Stimulated activated CD8-positive, alpha-beta memory T cell treated with anti-CD3 and anti-CD28 coated beads, Interleukin-15, amount 100 ng/mL, for 24 hours (primary cell): ENCODE data around the gene PARP15.
"Not testable (repeated sequence)": the region's sequence is repeated elsewhere in the genome, so short reads cannot be mapped to it uniquely, and the experiment has no call there.

Experiments used
- DNase-seq: peaks from one replicate; pipeline ENCODE4 v3.0.0-alpha.2; 2020; ENCODE audit warnings: low read depth

The PARP15 gene

GRCh38 chr3:122618614-122619013, 41.2 kb downstream of the PARP15 start:
- no peak for DNase-seq

- DNase-seq: no peak
Measured at GRCh38 chr3:122619040-122619439, 41.6 kb downstream of the PARP15 start.

GRCh38 chr3:122620399-122620798, 42.9 kb downstream of the PARP15 start:
- DNase-seq: no peak

GRCh38 chr3:122621112-122621511, 43.7 kb downstream of the PARP15 start:
- no peak for DNase-seq

- DNase-seq: no peak
Measured at GRCh38 chr3:122623031-122623829, 45.8 kb downstream of the PARP15 start.

- DNase-seq: no peak
Measured at GRCh38 chr3:122626515-122627180, 49.2 kb downstream of the PARP15 start.

GRCh38 chr3:122627301-122627700, 49.9 kb downstream of the PARP15 start:
- DNase-seq: no peak

- no peak for DNase-seq
Measured at GRCh38 chr3:122628567-122628966, 51.1 kb downstream of the PARP15 start.

- no peak for DNase-seq
Measured at GRCh38 chr3:122629763-122630162, 52.3 kb downstream of the PARP15 start.

- no peak for DNase-seq
Measured at GRCh38 chr3:122635789-122636188, 58.3 kb downstream of the PARP15 start.

GRCh38 chr3:122636697-122637096, 59.2 kb downstream of the PARP15 start:
- no peak for DNase-seq

- no peak for DNase-seq
Measured at GRCh38 chr3:122640437-122640999, 63.1 kb downstream of the PARP15 start.

GRCh38 chr3:122642935-122643334, 65.5 kb downstream of the PARP15 start:
- DNase-seq: no peak

- DNase-seq: no peak
Measured at GRCh38 chr3:122646146-122646988, 68.9 kb downstream of the PARP15 start.

GRCh38 chr3:122651233-122651907, 73.9 kb downstream of the PARP15 start:
- not testable (repeated sequence) for DNase-seq

GRCh38 chr3:122651962-122652361, 74.5 kb downstream of the PARP15 start:
- not testable (repeated sequence) for DNase-seq

GRCh38 chr3:122658336-122658735, 80.9 kb downstream of the PARP15 start:
- not testable (repeated sequence) for DNase-seq

- DNase-seq: no peak
Measured at GRCh38 chr3:122660297-122660974, 83.0 kb downstream of the PARP15 start.

- DNase-seq: no peak
Measured at GRCh38 chr3:122661633-122662032, 84.2 kb downstream of the PARP15 start.

GRCh38 chr3:122662505-122662904, 85.1 kb downstream of the PARP15 start:
- DNase-seq: no peak

GRCh38 chr3:122665226-122665786, 87.9 kb downstream of the PARP15 start:
- no peak for DNase-seq
